WERI-Rb-1 (cell line): ENCODE data around the gene KCTD17.

ENCODE experiments used
- DNase-seq: peaks from one replicate; pipeline ENCODE4 v3.0.0-alpha.2; 2020
- H3K27ac ChIP-seq: fragments of 250-450 bp; sonication (Bioruptor Pico); 2 replicates; pipeline ENCODE4 v1.5.1; 2020; ENCODE audit warnings: mild to moderate bottlenecking, moderate library complexity
- H3K27me3 ChIP-seq: fragments of 250-450 bp; sonication (Bioruptor Pico); 2 replicates; pipeline ENCODE4 v1.5.1; 2021; ENCODE audit warnings: mild to moderate bottlenecking, low read depth, moderate library complexity; ENCODE audit not compliant: insufficient read depth, severe bottlenecking
- H3K36me3 ChIP-seq: fragments of 250-450 bp; sonication (Bioruptor Pico); 2 replicates; pipeline ENCODE4 v1.5.1; 2020; ENCODE audit warnings: mild to moderate bottlenecking, moderate library complexity
- H3K4me3 ChIP-seq: 2 replicates; pipeline ENCODE4 v1.5.1; 2011; ENCODE audit warnings: low read depth, mild to moderate bottlenecking, control low read depth, low read length
- H3K9me3 ChIP-seq: fragments of 250-450 bp; sonication (Bioruptor Pico); 2 replicates; pipeline ENCODE4 v1.5.1; 2021; ENCODE audit warnings: mild to moderate bottlenecking, moderate library complexity; ENCODE audit not compliant: severe bottlenecking
- CTCF ChIP-seq: IDR thresholded peaks from 2 replicates; pipeline ENCODE4 v1.5.1; 2011; ENCODE audit warnings: low read depth, mild to moderate bottlenecking, control low read depth, inconsistent platforms, low read length

Gene KCTD17

DNA sequence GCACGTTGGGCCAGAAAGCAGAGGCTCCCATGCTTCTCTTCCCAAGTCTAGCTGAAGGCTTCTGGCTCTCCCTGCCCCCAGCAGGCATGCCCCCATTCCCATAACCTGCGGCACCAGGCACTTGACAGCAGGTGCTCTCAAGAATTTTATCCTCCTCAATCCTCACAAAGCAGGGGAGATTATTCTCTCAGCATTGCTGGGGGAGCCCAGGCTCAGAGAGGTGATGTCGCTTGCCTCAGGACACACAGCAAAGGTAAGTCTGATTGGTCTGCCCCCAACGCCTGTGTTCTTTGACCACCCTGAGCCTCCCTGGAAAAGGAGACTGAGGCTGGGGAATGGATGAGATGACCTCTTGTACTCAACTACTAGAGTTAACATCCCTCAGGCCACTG is 37.1 kb upstream of the KCTD17 start:
- no peak for DNase-seq
- Histone ChIP-seq H3K27ac (no peak overlapping the region), H3K4me3 (no peak overlapping the region), H3K27me3 (no peaks in the 10 kb centered on the region), H3K36me3 (no peaks in the 10 kb centered on the region), H3K9me3 (no peaks in the 10 kb centered on the region)
- TF ChIP-seq CTCF = no peak

DNA sequence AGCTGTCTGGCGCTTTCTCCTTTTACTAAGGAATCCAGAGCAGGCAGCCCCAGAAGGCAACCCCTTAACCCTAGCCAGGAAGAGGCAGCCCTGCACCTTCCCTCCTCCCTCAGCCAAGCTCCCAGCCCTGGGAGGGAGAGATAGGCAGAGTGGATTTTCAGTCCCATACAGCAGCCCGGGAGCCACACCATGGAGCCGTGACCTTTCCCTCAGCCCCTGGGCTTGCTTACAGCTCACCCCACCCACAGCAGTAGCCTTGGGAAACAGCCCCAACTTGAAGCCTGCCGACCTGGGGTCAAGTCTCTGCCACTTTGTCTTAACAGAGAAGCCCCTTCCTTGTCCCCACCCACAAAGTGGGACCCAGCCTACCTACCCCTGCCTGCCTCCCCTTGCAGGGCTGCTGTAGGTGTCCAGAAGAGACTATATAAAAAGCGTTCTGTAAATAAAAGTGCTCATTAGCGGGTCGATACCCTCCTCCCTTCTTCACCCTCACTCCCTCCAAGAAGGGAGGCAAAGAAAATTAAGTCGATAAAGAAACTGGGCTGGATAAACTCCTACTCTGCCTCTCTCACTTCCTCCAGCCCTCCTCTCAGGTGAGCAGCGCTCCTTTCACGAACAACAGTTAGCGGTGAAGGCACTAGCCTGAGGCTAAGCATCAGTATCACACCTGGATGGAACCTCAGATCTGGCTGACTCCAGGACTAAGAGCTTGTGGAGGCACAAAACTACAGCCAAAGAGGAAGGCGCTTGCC is 36.5 kb upstream of the KCTD17 start:
- Histone ChIP-seq H3K4me3 (no peak overlapping the region), H3K9me3 (no peaks in the 10 kb centered on the region), H3K27ac (no peak overlapping the region), H3K36me3 (no peaks in the 10 kb centered on the region), H3K27me3 (no peaks in the 10 kb centered on the region)
- TF ChIP-seq CTCF = no peak
- DNase-seq = no peak

DNA sequence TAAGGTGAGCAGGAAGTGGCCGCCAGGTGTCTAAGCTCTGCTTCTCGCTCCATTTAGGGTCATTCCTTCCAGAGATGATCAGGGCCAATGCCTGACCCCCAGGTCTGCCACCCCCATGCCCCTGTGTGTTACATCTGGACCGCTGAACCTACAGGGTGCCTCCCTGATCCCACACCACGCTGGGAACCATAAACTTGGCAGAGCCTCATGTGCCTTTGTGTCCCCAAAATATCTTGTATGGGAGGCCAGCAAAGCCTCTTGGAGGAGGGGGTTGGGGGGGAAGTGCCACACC is 36.0 kb upstream of the KCTD17 start:
- no peak overlapping the region for H3K27ac ChIP-seq
- H3K4me3 ChIP-seq = no peak overlapping the region
- DNase-seq = no peak
- H3K27me3 ChIP-seq = no peaks in the 10 kb centered on the region
- H3K36me3 ChIP-seq = no peaks in the 10 kb centered on the region
- H3K9me3 ChIP-seq = no peaks in the 10 kb centered on the region
- no peak for TF ChIP-seq CTCF

- no peak overlapping the region for H3K4me3 ChIP-seq
- no peak for TF ChIP-seq CTCF
- no peaks in the 10 kb centered on the region for H3K36me3 ChIP-seq
- H3K27ac ChIP-seq = no peak overlapping the region
- no peaks in the 10 kb centered on the region for H3K9me3 ChIP-seq
- DNase-seq = no peak
- no peaks in the 10 kb centered on the region for H3K27me3 ChIP-seq
These were observed 35.2 kb upstream of the KCTD17 start for GRCh38 chr22:37016134-37016910.

DNA sequence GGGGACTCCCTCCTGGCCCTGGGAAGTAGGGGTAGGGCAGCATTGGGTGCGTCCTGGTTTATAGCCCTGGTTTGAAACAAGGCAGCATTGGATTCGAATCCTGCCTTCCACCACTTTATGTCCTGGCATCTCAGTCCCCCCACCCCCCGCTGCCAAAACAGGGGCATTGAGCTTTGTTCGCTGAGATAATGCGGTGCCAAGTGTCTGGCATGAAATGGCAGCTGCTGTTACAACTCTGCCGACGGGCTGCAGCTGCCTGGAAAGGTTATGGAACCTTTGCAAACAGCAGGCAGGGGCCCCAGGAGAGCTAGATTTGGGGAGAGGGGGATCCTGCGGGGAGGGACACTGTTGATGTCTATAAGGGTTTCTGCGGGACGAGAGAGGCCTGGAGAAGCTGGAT is 34.2 kb upstream of the KCTD17 start:
- Histone ChIP-seq H3K4me3 (no peak overlapping the region), H3K9me3 (no peaks in the 10 kb centered on the region), H3K27me3 (no peaks in the 10 kb centered on the region), H3K36me3 (no peaks in the 10 kb centered on the region), H3K27ac (no peak overlapping the region)
- DNase-seq = no peak
- no peak for TF ChIP-seq CTCF
